Left lobe of liver (tissue), 2 donors: ENCODE results near the gene ZC3HAV1L. TPM values are rescaled to one million over a fixed set of nuclear protein-coding genes. Genes with fewer than 3 reads are reported as not detected.
"Not testable (repeated sequence)": the region's sequence is repeated elsewhere in the genome, so short reads cannot be mapped to it uniquely, and the experiment has no call there.

Experiments used
- ATAC-seq: fragments of 200-7000 bp; cut with Tn5 transposase; one replicate; pipeline ENCODE4 v1.9.1; 2020; ENCODE audit warnings: mild to moderate bottlenecking, moderate library complexity
- DNase-seq: peaks from one replicate; pipeline ENCODE4 v3.0.0-alpha.2; 2020; ENCODE audit warnings: low spot score
- total RNA-seq: library from RNA; stranded (reverse); gene quantifications from one replicate; pipeline ENCODE4 v1.2.1, GENCODE V29; 2021
- donor health status: DM: no; HTN: no; CAD: no; lungs with moderate emphysema.
- donor health status: DM: no; HTN: yes; CAD: no.

The ZC3HAV1L gene
- total RNA-seq, 1 donor from 2014 or later, result 0.93 TPM

- DNase-seq (no peak), ATAC-seq (no peak)
Measured at GRCh38 chr7:139023076-139023475, 12.8 kb downstream of the ZC3HAV1L start.

GRCh38 chr7:139022286-139022685 is 13.6 kb downstream of the ZC3HAV1L start:
- DNase-seq (no peak), ATAC-seq (no peak)

GRCh38 chr7:139018910-139019309 is 16.9 kb downstream of the ZC3HAV1L start:
- no peak for ATAC-seq
- no peak for DNase-seq

- ATAC-seq, result peak; percentile 98
- peak; percentile 65 for DNase-seq
Measured at GRCh38 chr7:139016931-139017511, 18.8 kb downstream of the ZC3HAV1L start.

- DNase-seq, result no peak
- ATAC-seq, result no peak
Measured at GRCh38 chr7:139011373-139011772, 24.5 kb downstream of the ZC3HAV1L start.

GRCh38 chr7:139004321-139005090 is 31.3 kb downstream of the ZC3HAV1L start:
- ATAC-seq (no peak), DNase-seq (no peak)

GRCh38 chr7:138999414-138999813 is 36.4 kb downstream of the ZC3HAV1L start:
- no peak for DNase-seq
- no peak for ATAC-seq

- ATAC-seq (no peak), DNase-seq (no peak)
Measured at GRCh38 chr7:138992052-138992531, 43.8 kb downstream of the ZC3HAV1L start.

GRCh38 chr7:138987686-138988085 is 48.2 kb downstream of the ZC3HAV1L start:
- DNase-seq (no peak), ATAC-seq (no peak)

GRCh38 chr7:138982204-138982623 is 53.6 kb downstream of the ZC3HAV1L start:
- ATAC-seq, result no peak

GRCh38 chr7:138981332-138982203 is 54.3 kb downstream of the ZC3HAV1L start, which contains the start of gene KIAA1549:
TSS of gene KIAA1549 (minus strand) at chr7:138981389. CDS start at chr7:138981269, 120 bp downstream.
- DNase-seq (peak; percentile 75), ATAC-seq (peak; percentile 96)

More at GRCh38 chr7:138982204-138982623, 53.6 kb downstream of the ZC3HAV1L start:
- no peak for DNase-seq

- DNase-seq, result no peak
- ATAC-seq, result no peak
Measured at GRCh38 chr7:138980563-138981291, 55.1 kb downstream of the ZC3HAV1L start.

GRCh38 chr7:138979988-138980562 is 55.8 kb downstream of the ZC3HAV1L start:
- ATAC-seq (no peak), DNase-seq (no peak)

GRCh38 chr7:138979226-138979979 is 56.4 kb downstream of the ZC3HAV1L start:
- ATAC-seq (no peak), DNase-seq (no peak)

GRCh38 chr7:138978541-138979184 is 57.2 kb downstream of the ZC3HAV1L start:
- DNase-seq (no peak), ATAC-seq (no peak)

GRCh38 chr7:138976161-138976560 is 59.7 kb downstream of the ZC3HAV1L start:
- not testable (repeated sequence) for DNase-seq, ATAC-seq
